ENCODE data around the gene ZNF106. TPM values are rescaled to one million over a fixed set of nuclear protein-coding genes. Genes with fewer than 3 reads are reported as not detected.

ZNF106 gene
- polyA plus RNA-seq, 1 experiment = 15.4 TPM

DNA sequence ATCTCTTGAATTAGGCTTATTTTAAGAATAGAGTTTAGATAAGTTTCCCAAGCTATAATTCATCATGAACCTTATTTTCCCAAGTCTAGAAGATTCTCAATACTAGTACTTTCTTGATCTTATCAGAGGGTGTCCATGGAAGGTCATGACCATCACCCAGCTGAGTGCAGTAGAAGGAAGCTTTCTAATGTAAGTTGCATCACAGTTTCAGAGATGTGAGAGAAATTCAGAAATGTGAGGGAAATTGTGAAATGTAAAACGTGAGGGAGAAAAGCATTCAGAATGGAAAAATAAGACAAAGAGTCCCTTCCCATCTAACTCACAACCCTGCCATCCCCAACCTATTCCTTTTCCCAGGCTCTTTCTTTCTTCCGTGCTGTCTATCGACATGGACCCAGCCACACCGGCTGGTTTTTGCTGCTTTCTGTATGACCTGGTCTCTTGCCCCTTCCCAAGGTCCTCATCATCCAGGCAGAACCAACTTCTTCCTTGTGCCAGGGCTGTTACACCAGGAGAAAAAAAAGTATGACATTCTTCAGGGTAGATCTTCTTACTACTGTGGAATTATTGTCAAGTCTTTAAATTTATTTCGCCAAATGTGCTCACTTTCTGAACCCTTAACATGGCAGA is 124.9 kb downstream of the ZNF106 start:
- Histone ChIP-seq H3K27me3 (ENCODE audit: control insufficient read depth, insufficient read depth, low read length) (no peaks in the 10 kb centered on the region), H3K36me3 (ENCODE audit: control insufficient read depth, insufficient read depth, low read length) (no peaks in the 10 kb centered on the region), H3K4me3 (ENCODE audit: low read depth, low read length) (no peak overlapping the region)
- CTCF ChIA-PET = interaction anchor here (0.6 to 1.2 kb wide), 2 partner anchors 9 to 282 kb away, joined by 3 to 4 read pairs; no protein-coding TSS in a partner anchor
- POLR2A ChIA-PET = no interaction called here
- no peak for DNase-seq (ENCODE audit: low read depth)
- TF ChIP-seq, protein P1, sequence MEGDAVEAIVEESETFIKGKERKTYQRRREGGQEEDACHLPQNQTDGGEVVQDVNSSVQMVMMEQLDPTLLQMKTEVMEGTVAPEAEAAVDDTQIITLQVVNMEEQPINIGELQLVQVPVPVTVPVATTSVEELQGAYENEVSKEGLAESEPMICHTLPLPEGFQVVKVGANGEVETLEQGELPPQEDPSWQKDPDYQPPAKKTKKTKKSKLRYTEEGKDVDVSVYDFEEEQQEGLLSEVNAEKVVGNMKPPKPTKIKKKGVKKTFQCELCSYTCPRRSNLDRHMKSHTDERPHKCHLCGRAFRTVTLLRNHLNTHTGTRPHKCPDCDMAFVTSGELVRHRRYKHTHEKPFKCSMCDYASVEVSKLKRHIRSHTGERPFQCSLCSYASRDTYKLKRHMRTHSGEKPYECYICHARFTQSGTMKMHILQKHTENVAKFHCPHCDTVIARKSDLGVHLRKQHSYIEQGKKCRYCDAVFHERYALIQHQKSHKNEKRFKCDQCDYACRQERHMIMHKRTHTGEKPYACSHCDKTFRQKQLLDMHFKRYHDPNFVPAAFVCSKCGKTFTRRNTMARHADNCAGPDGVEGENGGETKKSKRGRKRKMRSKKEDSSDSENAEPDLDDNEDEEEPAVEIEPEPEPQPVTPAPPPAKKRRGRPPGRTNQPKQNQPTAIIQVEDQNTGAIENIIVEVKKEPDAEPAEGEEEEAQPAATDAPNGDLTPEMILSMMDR (IDR thresholded peaks at IDR 0.05; ENCODE audit: insufficient read depth, low read depth, low read length) = no peak

DNA sequence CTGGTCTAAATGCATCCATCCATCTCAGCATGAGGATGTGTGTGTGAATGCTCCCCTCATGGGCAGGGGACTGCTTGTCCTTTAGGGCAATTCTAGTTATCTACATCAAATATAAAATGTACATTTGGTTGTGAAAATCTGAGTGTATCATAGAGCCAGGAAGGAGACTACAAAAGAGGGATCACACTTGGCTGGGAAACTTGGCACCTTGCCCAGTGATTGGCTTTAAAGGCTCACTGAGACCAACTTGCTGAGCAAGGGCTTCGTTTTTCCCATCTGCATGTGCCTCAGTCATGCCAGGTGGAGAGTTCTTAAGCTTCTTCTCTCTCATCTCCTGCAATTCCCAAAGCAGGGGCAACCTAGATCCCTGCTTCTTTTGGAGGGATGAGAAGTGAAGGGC is 126.4 kb downstream of the ZNF106 start:
- POLR2A ChIA-PET = no interaction called here
- TF ChIP-seq, protein P1 (IDR thresholded peaks at IDR 0.05; ENCODE audit: insufficient read depth, low read depth, low read length) = no peak
- Histone ChIP-seq H3K27me3 (ENCODE audit: control insufficient read depth, insufficient read depth, low read length) (no peaks in the 10 kb centered on the region), H3K36me3 (ENCODE audit: control insufficient read depth, insufficient read depth, low read length) (no peaks in the 10 kb centered on the region), H3K4me3 (ENCODE audit: low read depth, low read length) (no peak overlapping the region)
- CTCF ChIA-PET = no interaction called here
- no peak for DNase-seq (ENCODE audit: low read depth)

DNA sequence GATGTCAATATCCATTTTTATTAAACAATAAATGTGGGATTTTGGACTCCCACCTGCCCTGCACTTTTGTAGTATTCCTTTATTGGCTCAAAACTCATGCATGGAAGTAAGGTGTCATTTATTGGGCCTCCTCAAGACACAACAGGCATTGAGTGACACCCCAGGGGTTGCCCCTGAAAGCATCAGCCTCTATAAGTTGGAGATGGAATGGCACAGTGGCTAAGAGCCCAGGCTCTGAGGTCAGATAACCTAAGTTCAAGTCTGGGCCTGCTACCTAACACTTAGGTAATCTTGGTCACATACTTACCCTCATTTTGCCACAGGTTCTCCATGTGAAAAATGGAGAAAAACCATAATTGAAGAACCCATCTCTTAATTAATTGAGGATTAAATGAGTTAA is 127.0 kb downstream of the ZNF106 start:
- ChIA-PET POLR2A (no interaction called here), CTCF (no interaction called here)
- Histone ChIP-seq H3K27me3 (ENCODE audit: control insufficient read depth, insufficient read depth, low read length) (no peaks in the 10 kb centered on the region), H3K36me3 (ENCODE audit: control insufficient read depth, insufficient read depth, low read length) (no peaks in the 10 kb centered on the region), H3K4me3 (ENCODE audit: low read depth, low read length) (no peak overlapping the region)
- TF ChIP-seq, protein P1 (IDR thresholded peaks at IDR 0.05; ENCODE audit: insufficient read depth, low read depth, low read length) = no peak
- no peak for DNase-seq (ENCODE audit: low read depth)

DNA sequence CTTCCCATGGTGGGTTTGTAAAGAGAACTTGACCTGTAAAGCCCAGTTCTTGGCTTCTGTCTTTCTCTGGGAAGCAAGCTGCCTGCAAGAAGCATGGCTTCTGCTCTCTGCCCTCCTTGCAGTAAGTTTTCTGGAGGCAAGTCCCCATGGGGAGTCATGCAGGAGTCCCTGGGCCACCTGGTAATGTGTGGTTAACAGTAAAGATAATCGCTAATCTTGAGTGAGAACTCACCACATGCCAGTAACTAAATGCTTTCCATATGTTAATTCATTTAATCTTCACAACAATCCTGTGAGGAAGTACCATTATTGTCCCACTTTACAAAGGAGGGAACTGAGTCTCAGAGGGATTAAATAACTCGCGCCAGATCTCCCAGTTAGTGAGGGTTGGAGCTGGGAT is 127.5 kb downstream of the ZNF106 start:
- TF ChIP-seq, protein P1 (IDR thresholded peaks at IDR 0.05; ENCODE audit: insufficient read depth, low read depth, low read length) = no peak
- Histone ChIP-seq H3K27me3 (ENCODE audit: control insufficient read depth, insufficient read depth, low read length) (no peaks in the 10 kb centered on the region), H3K4me3 (ENCODE audit: low read depth, low read length) (no peak overlapping the region), H3K36me3 (ENCODE audit: control insufficient read depth, insufficient read depth, low read length) (no peaks in the 10 kb centered on the region)
- ChIA-PET CTCF (no interaction called here), POLR2A (no interaction called here)
- no peak for DNase-seq (ENCODE audit: low read depth)

Small RNA genes lying within 50 kb of the gene (small RNA-seq; reads per million reads assigned to genes)
- not detected for gene RNU6-188P (ENCODE audit: insufficient read length, low read depth, low replicate concordance)

Other genes with a start within 250 kb of the ZNF106 start
- gene GANC, start 217.9 kb downstream of the ZNF106 start, polyA plus RNA-seq (2011; rRNA removed) = 12.9 and 22.5 TPM in 2 replicates
- 25.1 and 39.3 TPM in 2 replicates for gene TMEM87A, start 217.7 kb downstream of the ZNF106 start, polyA plus RNA-seq (2011; rRNA removed)
- gene CAPN3, start 131.6 kb downstream of the ZNF106 start, polyA plus RNA-seq (2011; rRNA removed) = 5.3 and 6.6 TPM in 2 replicates
- gene SNAP23, start 4.5 kb upstream of the ZNF106 start, polyA plus RNA-seq (2011; rRNA removed) = 28.5 and 40.7 TPM in 2 replicates
- 11.5 and 19.3 TPM in 2 replicates for gene LRRC57, start 57.7 kb upstream of the ZNF106 start, polyA plus RNA-seq (2011; rRNA removed)
- 14.1 and 21.1 TPM in 2 replicates for gene HAUS2, start 57.7 kb upstream of the ZNF106 start, polyA plus RNA-seq (2011; rRNA removed)
- gene STARD9, start 84.5 kb upstream of the ZNF106 start, polyA plus RNA-seq (2011; rRNA removed) = 2.1 and 2.3 TPM in 2 replicates
- gene CDAN1, start 246.0 kb upstream of the ZNF106 start, polyA plus RNA-seq (2011; rRNA removed) = 4.3 TPM in 2 replicates